GM23248 (cell line): Measurements from ENCODE around the gene CCDC91.

Experiments
- EZH2 ChIP-seq: fragments of 200-600 bp; sonication (generic); IDR thresholded peaks from 2 replicates; pipeline ENCODE4 v1.6.1; 2018; ENCODE audit warnings: antibody characterized with exemption, mild to moderate bottlenecking; ENCODE audit not compliant: insufficient read depth, poor library complexity, severe bottlenecking
- EZH2phosphoT487 ChIP-seq: fragments of 200-600 bp; sonication (generic); IDR thresholded peaks from 2 replicates; pipeline ENCODE4 v1.6.1; 2018; ENCODE audit warnings: antibody characterized with exemption, moderate library complexity, mild to moderate bottlenecking, low read depth; ENCODE audit not compliant: insufficient read depth

DNA sequence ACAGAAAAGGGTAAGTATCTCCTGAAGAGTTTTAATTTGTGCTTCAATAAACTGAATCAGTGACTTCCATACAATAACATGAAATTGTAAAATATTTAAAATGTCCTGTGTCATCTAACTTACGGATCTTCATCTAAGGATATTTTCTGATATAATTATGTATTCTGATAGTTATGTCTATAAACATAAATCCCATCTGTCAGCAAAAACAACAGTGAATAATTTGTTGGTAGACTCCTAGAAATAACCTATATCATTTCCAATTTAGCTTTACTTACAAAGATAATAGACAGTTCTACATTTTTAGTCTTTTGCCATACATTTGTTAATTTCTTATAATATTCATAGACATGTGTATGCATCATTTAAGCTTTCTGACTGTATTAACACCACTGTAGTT, 293.9 kb downstream of the CCDC91 start:
- TF ChIP-seq EZH2 (no peak), EZH2phosphoT487 (no peak)
